Ureter (tissue), 1 donor: ENCODE results near the gene CYP2U1. TPM values are rescaled to one million over a fixed set of nuclear protein-coding genes. Genes with fewer than 3 reads are reported as not detected.
"Not testable (repeated sequence)": the region's sequence is repeated elsewhere in the genome, so short reads cannot be mapped to it uniquely, and the experiment has no call there.

Experiments
- DNase-seq: peaks from one replicate; pipeline ENCODE4 v3.0.0-alpha.2; 2020; ENCODE audit warnings: low spot score
- total RNA-seq: library from RNA; stranded (reverse); gene quantifications from one replicate; pipeline ENCODE4 v1.2.4, GENCODE V29; 2023
- donor health status: DM: yes; HTN: yes; CAD: no.

The CYP2U1 gene
- total RNA-seq, 1 donor from 2014 or later, result 6.7 TPM

GRCh38 chr4:107922486-107923473 lies 8.6 kb upstream of the CYP2U1 start:
- DNase-seq, result no peak

- DNase-seq, result not testable (repeated sequence)
Measured at GRCh38 chr4:107925713-107926112, 5.6 kb upstream of the CYP2U1 start.

- DNase-seq, result not testable (repeated sequence)
Measured at GRCh38 chr4:107926875-107927274, 4.5 kb upstream of the CYP2U1 start.

GRCh38 chr4:107931775-107932321 lies 499 bp downstream of the CYP2U1 start:
- peak; percentile 44 for DNase-seq

- no peak for DNase-seq
Measured at GRCh38 chr4:107935246-107935645, 3.9 kb downstream of the CYP2U1 start.

GRCh38 chr4:107937040-107937439 lies 5.7 kb downstream of the CYP2U1 start:
- DNase-seq, result no peak

GRCh38 chr4:107939307-107939706 lies 8.0 kb downstream of the CYP2U1 start:
- no peak for DNase-seq

- no peak for DNase-seq
Measured at GRCh38 chr4:107945809-107946208, 14.5 kb downstream of the CYP2U1 start.

GRCh38 chr4:107950746-107951540 lies 19.6 kb downstream of the CYP2U1 start:
- DNase-seq, result no peak

GRCh38 chr4:107951551-107951950 lies 20.2 kb downstream of the CYP2U1 start:
- DNase-seq, result no peak

GRCh38 chr4:107956011-107956410 lies 24.7 kb downstream of the CYP2U1 start:
- no peak for DNase-seq

- DNase-seq, result no peak
Measured at GRCh38 chr4:107966903-107967302, 35.6 kb downstream of the CYP2U1 start.

GRCh38 chr4:107967519-107967918 lies 36.2 kb downstream of the CYP2U1 start:
- DNase-seq, result not testable (repeated sequence)

- not testable (repeated sequence) for DNase-seq
Measured at GRCh38 chr4:107967921-107968320, 36.6 kb downstream of the CYP2U1 start.

GRCh38 chr4:107970063-107970798 lies 38.9 kb downstream of the CYP2U1 start:
- no peak for DNase-seq

- DNase-seq, result no peak
Measured at GRCh38 chr4:107972605-107973004, 41.3 kb downstream of the CYP2U1 start.

- no peak for DNase-seq
Measured at GRCh38 chr4:107974523-107974922, 43.2 kb downstream of the CYP2U1 start.

- no peak for DNase-seq
Measured at GRCh38 chr4:107977482-107977881, 46.1 kb downstream of the CYP2U1 start.

- DNase-seq, result no peak
Measured at GRCh38 chr4:107977966-107978705, 46.8 kb downstream of the CYP2U1 start.

GRCh38 chr4:107978716-107979451 lies 47.5 kb downstream of the CYP2U1 start:
- DNase-seq, result no peak
